NCI-H2029 (cell line): Measurements from ENCODE around the gene TMEM47.

ENCODE experiments used
- DNase-seq: peaks from one replicate; lab custom pipeline; 2025; lab: John Stamatoyannopoulos, UW

Gene TMEM47

GRCh38 chrX:34585561-34585960, 71.5 kb downstream of the TMEM47 start:
- no peak for DNase-seq

DNA sequence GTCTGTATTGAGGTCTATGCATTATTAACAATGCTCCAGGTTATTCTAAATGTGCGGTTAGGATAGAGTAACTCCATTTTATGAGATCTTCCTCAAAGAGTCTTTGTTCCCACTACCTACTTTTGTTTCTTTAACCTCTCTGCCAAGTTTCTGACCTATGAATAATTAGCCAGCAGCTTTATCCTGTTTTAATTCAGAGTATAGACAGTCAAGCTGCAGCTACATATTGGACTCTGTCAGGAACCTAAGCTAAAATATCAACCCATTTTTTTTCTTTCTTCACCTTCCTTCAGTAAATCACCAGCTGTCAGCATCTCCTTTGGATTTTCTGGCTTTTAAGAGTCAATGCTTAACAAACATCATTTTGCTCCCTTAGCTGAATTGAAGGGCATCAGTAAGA, 72.3 kb downstream of the TMEM47 start:
- no peak for DNase-seq

DNA sequence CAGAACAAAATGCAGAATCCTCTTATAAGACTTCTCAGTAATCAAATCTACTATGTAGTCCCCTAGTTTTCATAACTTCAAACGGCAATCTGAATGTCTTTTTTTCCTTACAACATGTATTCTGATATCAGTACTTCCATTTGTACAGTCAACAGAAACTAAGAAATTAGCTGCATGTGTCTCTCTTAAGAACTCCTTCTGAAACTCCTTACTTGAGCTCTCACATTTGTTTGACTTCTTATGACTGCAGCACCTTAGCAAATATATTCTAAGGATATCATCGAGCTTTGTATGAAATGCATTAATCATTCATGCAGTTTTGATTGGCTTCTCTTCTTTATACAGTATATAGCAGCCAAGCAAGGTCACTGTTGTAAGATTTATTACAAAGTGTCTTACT, 77.0 kb downstream of the TMEM47 start:
- no peak for DNase-seq

- DNase-seq: no peak
These were observed 78.8 kb downstream of the TMEM47 start for GRCh38 chrX:34578237-34578636.
